ENCODE data around the gene PAPPA. TPM values are rescaled to one million over a fixed set of nuclear protein-coding genes. Genes with fewer than 3 reads are reported as not detected.

PAPPA gene
- total and polyA plus RNA-seq, 2 donors = 0.28 to 0.34 TPM

- Histone ChIP-seq H3K9me3 (ENCODE audit: control insufficient read depth in 2 of 2, insufficient read depth in 1 of 2, low read length in 1 of 2) (no peaks in the 10 kb centered on the region), H3K27me3 (ENCODE audit: control insufficient read depth in 2 of 2, insufficient read depth in 1 of 2, low read length in 1 of 2) (no peaks in the 10 kb centered on the region), H3K27ac (ENCODE audit: low read depth in 1 of 2, low read length in 1 of 2) (no peak overlapping the region), H3K4me3 (ENCODE audit: low read length in 2 of 2) (no peak overlapping the region), H3K36me3 (ENCODE audit: control insufficient read depth in 2 of 2, insufficient read depth in 2 of 2, low read length in 1 of 2) (no peaks in the 10 kb centered on the region), H3K4me1 (ENCODE audit: control insufficient read depth in 2 of 2, insufficient read depth in 2 of 2, low read length in 2 of 2) (no peaks in the 10 kb centered on the region)
- WGBS = 59% methylated on average over 2 of the region's 2 CpGs
- no peak for DNase-seq (ENCODE audit: low read depth in 6 of 9, low spot score in 9 of 9)
These were observed 18.6 kb downstream of the PAPPA start for GRCh38 chr9:116172216-116172615.

- 81% methylated on average over 1 of the region's 1 CpG for WGBS
- DNase-seq (ENCODE audit: low read depth in 6 of 9, low spot score in 9 of 9) = no peak
- H3K27ac ChIP-seq (ENCODE audit: low read depth in 1 of 2, low read length in 1 of 2) = no peak overlapping the region
- H3K27me3 ChIP-seq (ENCODE audit: control insufficient read depth in 2 of 2, insufficient read depth in 1 of 2, low read length in 1 of 2) = no peaks in the 10 kb centered on the region
- H3K9me3 ChIP-seq (ENCODE audit: control insufficient read depth in 2 of 2, insufficient read depth in 1 of 2, low read length in 1 of 2) = no peaks in the 10 kb centered on the region
- H3K4me3 ChIP-seq (ENCODE audit: low read length in 2 of 2) = no peak overlapping the region
- H3K36me3 ChIP-seq (ENCODE audit: control insufficient read depth in 2 of 2, insufficient read depth in 2 of 2, low read length in 1 of 2) = no peaks in the 10 kb centered on the region
- H3K4me1 ChIP-seq (ENCODE audit: control insufficient read depth in 2 of 2, insufficient read depth in 2 of 2, low read length in 2 of 2) = no peaks in the 10 kb centered on the region
These were observed 20.8 kb downstream of the PAPPA start for GRCh38 chr9:116174347-116174746.

GRCh38 chr9:116175614-116176013, 22.0 kb downstream of the PAPPA start:
- Histone ChIP-seq H3K4me3 (ENCODE audit: low read length in 2 of 2) (no peak overlapping the region), H3K27me3 (ENCODE audit: control insufficient read depth in 2 of 2, insufficient read depth in 1 of 2, low read length in 1 of 2) (no peaks in the 10 kb centered on the region), H3K9me3 (ENCODE audit: control insufficient read depth in 2 of 2, insufficient read depth in 1 of 2, low read length in 1 of 2) (no peaks in the 10 kb centered on the region), H3K4me1 (ENCODE audit: control insufficient read depth in 2 of 2, insufficient read depth in 2 of 2, low read length in 2 of 2) (no peaks in the 10 kb centered on the region), H3K36me3 (ENCODE audit: control insufficient read depth in 2 of 2, insufficient read depth in 2 of 2, low read length in 1 of 2) (no peaks in the 10 kb centered on the region), H3K27ac (ENCODE audit: low read depth in 1 of 2, low read length in 1 of 2) (no peak overlapping the region)
- DNase-seq (ENCODE audit: low read depth in 6 of 9, low spot score in 9 of 9) = no peak
- WGBS = 53% methylated on average over 1 of the region's 1 CpG

GRCh38 chr9:116178481-116179211, 25.1 kb downstream of the PAPPA start:
- Histone ChIP-seq H3K27me3 (ENCODE audit: control insufficient read depth in 2 of 2, insufficient read depth in 1 of 2, low read length in 1 of 2) (no peaks in the 10 kb centered on the region), H3K36me3 (ENCODE audit: control insufficient read depth in 2 of 2, insufficient read depth in 2 of 2, low read length in 1 of 2) (no peaks in the 10 kb centered on the region), H3K4me1 (ENCODE audit: control insufficient read depth in 2 of 2, insufficient read depth in 2 of 2, low read length in 2 of 2) (no peaks in the 10 kb centered on the region), H3K4me3 (ENCODE audit: low read length in 2 of 2) (no peak overlapping the region), H3K9me3 (ENCODE audit: control insufficient read depth in 2 of 2, insufficient read depth in 1 of 2, low read length in 1 of 2) (no peaks in the 10 kb centered on the region), H3K27ac (ENCODE audit: low read depth in 1 of 2, low read length in 1 of 2) (no peak overlapping the region)
- WGBS = 81% methylated on average over 3 of the region's 3 CpGs
- no peak for DNase-seq (ENCODE audit: low read depth in 6 of 9, low spot score in 9 of 9)

GRCh38 chr9:116179568-116179967, 26.0 kb downstream of the PAPPA start:
- Histone ChIP-seq H3K4me1 (ENCODE audit: control insufficient read depth in 2 of 2, insufficient read depth in 2 of 2, low read length in 2 of 2) (no peaks in the 10 kb centered on the region), H3K27me3 (ENCODE audit: control insufficient read depth in 2 of 2, insufficient read depth in 1 of 2, low read length in 1 of 2) (no peaks in the 10 kb centered on the region), H3K27ac (ENCODE audit: low read depth in 1 of 2, low read length in 1 of 2) (no peak overlapping the region), H3K9me3 (ENCODE audit: control insufficient read depth in 2 of 2, insufficient read depth in 1 of 2, low read length in 1 of 2) (no peaks in the 10 kb centered on the region), H3K4me3 (ENCODE audit: low read length in 2 of 2) (no peak overlapping the region), H3K36me3 (ENCODE audit: control insufficient read depth in 2 of 2, insufficient read depth in 2 of 2, low read length in 1 of 2) (no peaks in the 10 kb centered on the region)
- WGBS = 86% methylated on average over 4 of the region's 4 CpGs
- no peak for DNase-seq (ENCODE audit: low read depth in 6 of 9, low spot score in 9 of 9)

GRCh38 chr9:116181853-116182610, 28.4 kb downstream of the PAPPA start:
- no peak overlapping the region for H3K4me3 ChIP-seq (ENCODE audit: low read length in 2 of 2)
- H3K4me1 ChIP-seq (ENCODE audit: control insufficient read depth in 2 of 2, insufficient read depth in 2 of 2, low read length in 2 of 2) = no peaks in the 10 kb centered on the region
- no peak overlapping the region for H3K27ac ChIP-seq (ENCODE audit: low read depth in 1 of 2, low read length in 1 of 2)
- no peaks in the 10 kb centered on the region for H3K27me3 ChIP-seq (ENCODE audit: control insufficient read depth in 2 of 2, insufficient read depth in 1 of 2, low read length in 1 of 2)
- H3K36me3 ChIP-seq (ENCODE audit: control insufficient read depth in 2 of 2, insufficient read depth in 2 of 2, low read length in 1 of 2) = no peaks in the 10 kb centered on the region
- WGBS = 68% methylated on average over 3 of the region's 3 CpGs
- no peaks in the 10 kb centered on the region for H3K9me3 ChIP-seq (ENCODE audit: control insufficient read depth in 2 of 2, insufficient read depth in 1 of 2, low read length in 1 of 2)
- no peak for DNase-seq (ENCODE audit: low read depth in 6 of 9, low spot score in 9 of 9)

- Histone ChIP-seq H3K27ac (ENCODE audit: low read depth in 1 of 2, low read length in 1 of 2) (no peak overlapping the region), H3K36me3 (ENCODE audit: control insufficient read depth in 2 of 2, insufficient read depth in 2 of 2, low read length in 1 of 2) (no peaks in the 10 kb centered on the region), H3K9me3 (ENCODE audit: control insufficient read depth in 2 of 2, insufficient read depth in 1 of 2, low read length in 1 of 2) (peaks cover 0 to 3% of the 10 kb centered on the region in 2 donors), H3K4me1 (ENCODE audit: control insufficient read depth in 2 of 2, insufficient read depth in 2 of 2, low read length in 2 of 2) (no peaks in the 10 kb centered on the region), H3K27me3 (ENCODE audit: control insufficient read depth in 2 of 2, insufficient read depth in 1 of 2, low read length in 1 of 2) (no peaks in the 10 kb centered on the region), H3K4me3 (ENCODE audit: low read length in 2 of 2) (no peak overlapping the region)
- 90% methylated on average over 5 of the region's 5 CpGs for WGBS
- DNase-seq (ENCODE audit: low read depth in 6 of 9, low spot score in 9 of 9) = no peak
These were observed 29.3 kb downstream of the PAPPA start for GRCh38 chr9:116182876-116183275.

- peaks cover 0 to 3% of the 10 kb centered on the region in 2 donors for H3K9me3 ChIP-seq (ENCODE audit: control insufficient read depth in 2 of 2, insufficient read depth in 1 of 2, low read length in 1 of 2)
- H3K27ac ChIP-seq (ENCODE audit: low read depth in 1 of 2, low read length in 1 of 2) = no peak overlapping the region
- H3K4me3 ChIP-seq (ENCODE audit: low read length in 2 of 2) = no peak overlapping the region
- H3K4me1 ChIP-seq (ENCODE audit: control insufficient read depth in 2 of 2, insufficient read depth in 2 of 2, low read length in 2 of 2) = no peaks in the 10 kb centered on the region
- H3K36me3 ChIP-seq (ENCODE audit: control insufficient read depth in 2 of 2, insufficient read depth in 2 of 2, low read length in 1 of 2) = no peaks in the 10 kb centered on the region
- no peaks in the 10 kb centered on the region for H3K27me3 ChIP-seq (ENCODE audit: control insufficient read depth in 2 of 2, insufficient read depth in 1 of 2, low read length in 1 of 2)
- WGBS = 97% methylated on average over 27 of the region's 27 CpGs
- no peak for DNase-seq (ENCODE audit: low read depth in 6 of 9, low spot score in 9 of 9)
These were observed 34.1 kb downstream of the PAPPA start for GRCh38 chr9:116187570-116188170.

GRCh38 chr9:116189683-116190082, 36.1 kb downstream of the PAPPA start:
- H3K27me3 ChIP-seq (ENCODE audit: control insufficient read depth in 2 of 2, insufficient read depth in 1 of 2, low read length in 1 of 2) = no peaks in the 10 kb centered on the region
- no peak overlapping the region for H3K27ac ChIP-seq (ENCODE audit: low read depth in 1 of 2, low read length in 1 of 2)
- DNase-seq (ENCODE audit: low read depth in 6 of 9, low spot score in 9 of 9) = no peak
- peaks cover 0 to 3% of the 10 kb centered on the region in 2 donors for H3K9me3 ChIP-seq (ENCODE audit: control insufficient read depth in 2 of 2, insufficient read depth in 1 of 2, low read length in 1 of 2)
- H3K4me3 ChIP-seq (ENCODE audit: low read length in 2 of 2) = no peak overlapping the region
- H3K36me3 ChIP-seq (ENCODE audit: control insufficient read depth in 2 of 2, insufficient read depth in 2 of 2, low read length in 1 of 2) = no peaks in the 10 kb centered on the region
- 85% methylated on average over 5 of the region's 5 CpGs for WGBS
- no peaks in the 10 kb centered on the region for H3K4me1 ChIP-seq (ENCODE audit: control insufficient read depth in 2 of 2, insufficient read depth in 2 of 2, low read length in 2 of 2)

Data from thymus (tissue), 11 donors.